ENCODE results near the gene PTS. TPM values are rescaled to one million over a fixed set of nuclear protein-coding genes. Genes with fewer than 3 reads are reported as not detected.

Gene PTS
- total RNA-seq, 3 donors from 2014 or later: 27.4 to 29.5 (median 27.7) TPM

GRCh38 chr11:112279901-112280267 is 53.7 kb downstream of the PTS start:
- H3K4me1 ChIP-seq (ENCODE audit: low read depth): peaks cover 6% of the 10 kb centered on the region
- intact Hi-C loops (cut with DNase I, micrococcal nuclease): loop anchor here (2.0 to 5.0 kb wide), 2 partner anchors 61 to 63 kb away; no protein-coding TSS in a partner anchor
- H3K9me3 ChIP-seq: no peaks in the 10 kb centered on the region
- peak; percentile 74 for ATAC-seq
- TF ChIP-seq CTCF (IDR thresholded peaks at IDR 0.05): peak; percentile 75
- DNase-seq: peak; percentile 66 to 81 (median 79)
- no peaks in the 10 kb centered on the region for H3K36me3 ChIP-seq (ENCODE audit: low read depth)
- no peak overlapping the region for H3K4me3 ChIP-seq

GRCh38 chr11:112280268-112281126 is 54.3 kb downstream of the PTS start:
- DNase-seq (peak in 2 of 3 donors; percentile 54 to 82), ATAC-seq (peak; percentile 88)
- no peak overlapping the region for H3K4me3 ChIP-seq
- H3K36me3 ChIP-seq (ENCODE audit: low read depth): no peaks in the 10 kb centered on the region
- no peaks in the 10 kb centered on the region for H3K9me3 ChIP-seq
- TF ChIP-seq CTCF (IDR thresholded peaks at IDR 0.05): peak; percentile 58
- peaks cover 6% of the 10 kb centered on the region for H3K4me1 ChIP-seq (ENCODE audit: low read depth)
- intact Hi-C loops (cut with DNase I, micrococcal nuclease): loop anchor here (2.0 to 5.0 kb wide), 2 partner anchors 62 to 63 kb away; no protein-coding TSS in a partner anchor

- ATAC-seq (peak; percentile 80), DNase-seq (peak in 2 of 3 donors; percentile 36 to 40)
- no peak overlapping the region for H3K4me3 ChIP-seq
- no peaks in the 10 kb centered on the region for H3K9me3 ChIP-seq
- intact Hi-C loops (cut with DNase I, micrococcal nuclease): loop anchor here (2.0 to 5.0 kb wide), 2 partner anchors 63 to 64 kb away; no protein-coding TSS in a partner anchor
- TF ChIP-seq CTCF (IDR thresholded peaks at IDR 0.05): no peak
- peaks cover 6% of the 10 kb centered on the region for H3K4me1 ChIP-seq (ENCODE audit: low read depth)
- no peaks in the 10 kb centered on the region for H3K36me3 ChIP-seq (ENCODE audit: low read depth)
These were observed 55.5 kb downstream of the PTS start for GRCh38 chr11:112281726-112282125.

Other genes starting within 250 kb of the PTS start
- gene DLAT, start 201.0 kb upstream of the PTS start, total RNA-seq: 10 to 100 TPM; 51.1 to 54.2 (median 51.4) TPM
- 1 to 10 TPM in 2 of 3 donors, under 1 TPM in 1; 0.65 to 2.4 (median 1.5) TPM for gene PIH1D2, start 152.4 kb upstream of the PTS start, total RNA-seq
- gene NKAPD1, start 152.1 kb upstream of the PTS start, total RNA-seq: 10 to 100 TPM; 14.6 to 17.4 (median 16.2) TPM
- gene TIMM8B, start 139.7 kb upstream of the PTS start, total RNA-seq: 10 to 100 TPM; 37.9 to 56.5 (median 42.7) TPM
- 100 to 1,000 TPM; 185 to 312 (median 202) TPM for gene SDHD, start 139.6 kb upstream of the PTS start, total RNA-seq
- gene IL18, start 62.3 kb upstream of the PTS start, total RNA-seq: 100 to 1,000 TPM in 1 of 3 donors, 10 to 100 TPM in 2; 69.4 to 114 (median 85.0) TPM
- gene TEX12, start 59.1 kb upstream of the PTS start, total RNA-seq: under 1 TPM; 0.52 to 0.80 (median 0.60) TPM
- 1 to 10 TPM; 3.7 to 9.8 (median 7.1) TPM for gene BCO2, start 50.9 kb upstream of the PTS start, total RNA-seq
- gene PLET1, start 34.4 kb downstream of the PTS start, total RNA-seq: not detected

Data from mucosa of descending colon (tissue), 3 donors.